Measurements from ENCODE around the gene CNTN1. TPM values are rescaled to one million over a fixed set of nuclear protein-coding genes. Genes with fewer than 3 reads are reported as not detected.

The CNTN1 gene
- total RNA-seq, 2 donors from 2014 or later, result not detected

DNA sequence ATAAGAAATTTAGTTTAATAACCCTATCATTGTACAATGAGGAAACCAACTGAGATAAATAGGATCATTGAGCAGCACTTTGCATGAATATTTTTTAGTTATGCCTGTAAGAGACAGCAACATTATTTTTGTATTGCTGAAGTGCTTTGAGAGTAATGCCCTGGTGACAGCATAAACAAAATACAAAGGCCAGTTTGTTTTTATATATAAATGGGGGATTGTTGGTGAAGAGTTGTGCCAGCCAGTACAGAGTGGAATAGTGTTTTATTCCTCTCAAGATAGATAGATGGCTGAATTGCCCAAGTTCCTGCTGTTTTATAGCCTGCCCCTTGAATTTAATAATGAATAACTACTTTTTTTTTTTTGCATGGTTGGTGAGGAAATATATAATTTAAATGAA, 101.8 kb downstream of the CNTN1 start:
- no peak overlapping the region for H3K27ac Mint-ChIP-seq
- H3K9me3 Mint-ChIP-seq, result peaks cover 3 to 7% of the 10 kb centered on the region in 2 donors
- no peaks in the 10 kb centered on the region for H3K36me3 Mint-ChIP-seq
- no peak for DNase-seq (ENCODE audit: low spot score in 2 of 2)
- ATAC-seq, result no peak

DNA sequence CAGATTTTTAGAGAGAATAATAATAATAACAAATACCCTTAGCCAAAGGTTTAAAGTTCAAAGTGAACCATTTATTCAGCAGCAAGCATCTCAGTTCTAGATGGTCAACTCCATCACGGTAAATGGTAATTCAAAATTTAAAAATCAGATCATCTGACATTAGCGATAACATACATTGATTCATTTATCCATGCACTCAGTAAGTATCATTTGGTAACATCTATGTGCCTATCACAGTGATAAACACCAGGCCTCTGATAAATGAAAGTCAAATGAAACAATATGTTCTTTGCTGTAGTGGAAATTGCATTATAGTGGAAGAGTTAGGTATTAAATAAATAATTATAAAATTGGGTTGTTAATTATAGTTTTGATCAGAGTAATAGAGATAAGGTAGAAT, 108.8 kb downstream of the CNTN1 start:
- H3K36me3 Mint-ChIP-seq, result no peaks in the 10 kb centered on the region
- DNase-seq (ENCODE audit: low spot score in 2 of 2) (no peak), ATAC-seq (no peak)
- peaks cover 6 to 16% of the 10 kb centered on the region in 2 donors for H3K9me3 Mint-ChIP-seq
- no peak overlapping the region for H3K27ac Mint-ChIP-seq

GRCh38 chr12:40801861-40802260, 109.6 kb downstream of the CNTN1 start:
- ATAC-seq (no peak), DNase-seq (ENCODE audit: low spot score in 2 of 2) (no peak)
- peaks cover 6 to 16% of the 10 kb centered on the region in 2 donors for H3K9me3 Mint-ChIP-seq
- no peaks in the 10 kb centered on the region for H3K36me3 Mint-ChIP-seq
- H3K27ac Mint-ChIP-seq, result no peak overlapping the region

GRCh38 chr12:40802656-40803055, 110.4 kb downstream of the CNTN1 start:
- ATAC-seq, result no peak
- H3K9me3 Mint-ChIP-seq, result peaks cover 6 to 16% of the 10 kb centered on the region in 2 donors
- no peaks in the 10 kb centered on the region for H3K36me3 Mint-ChIP-seq
- H3K27ac Mint-ChIP-seq, result no peak overlapping the region
- no peak for DNase-seq (ENCODE audit: low spot score in 2 of 2)

GRCh38 chr12:40819436-40820108, 127.3 kb downstream of the CNTN1 start:
- DNase-seq (ENCODE audit: low spot score in 2 of 2) (no peak), ATAC-seq (no peak)
- Mint-ChIP-seq H3K27ac (no peak overlapping the region), H3K36me3 (no peaks in the 10 kb centered on the region), H3K9me3 (peaks cover 17 to 34% of the 10 kb centered on the region in 2 donors)

DNA sequence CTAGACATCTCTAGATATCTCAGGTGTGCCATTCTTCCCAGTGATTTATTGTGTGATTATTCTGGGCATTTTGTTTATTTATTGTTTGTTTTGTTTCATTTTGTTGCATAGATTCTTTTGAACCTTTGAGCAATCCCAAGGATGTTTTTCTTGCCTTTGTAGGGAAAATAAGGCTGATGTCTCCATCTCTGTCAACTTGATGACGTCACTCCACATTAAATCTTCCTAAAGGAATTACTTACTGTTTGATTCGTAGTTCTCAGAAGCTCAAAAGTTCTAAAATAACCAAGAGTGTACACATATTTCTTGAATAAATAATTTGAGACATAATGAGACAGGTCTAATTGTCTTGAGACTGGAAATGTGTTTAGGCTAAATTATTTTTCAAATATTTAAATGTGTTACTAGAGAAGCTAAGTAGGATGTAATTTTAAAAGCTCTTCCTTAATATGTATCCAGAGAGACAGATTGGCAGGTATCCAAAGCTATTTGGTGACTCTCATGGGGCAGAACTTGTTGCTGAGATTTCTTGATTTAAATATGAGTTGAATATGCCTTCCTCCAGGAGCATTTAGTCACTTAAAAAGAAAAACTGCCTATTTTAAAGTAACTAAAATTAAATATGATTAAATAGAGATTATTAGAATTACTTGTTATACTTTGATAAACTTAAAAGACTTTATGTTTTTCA, 128.7 kb downstream of the CNTN1 start:
- DNase-seq (ENCODE audit: low spot score in 2 of 2) (no peak), ATAC-seq (no peak)
- peaks cover 17 to 35% of the 10 kb centered on the region in 2 donors for H3K9me3 Mint-ChIP-seq
- no peaks in the 10 kb centered on the region for H3K36me3 Mint-ChIP-seq
- H3K27ac Mint-ChIP-seq, result no peak overlapping the region

DNA sequence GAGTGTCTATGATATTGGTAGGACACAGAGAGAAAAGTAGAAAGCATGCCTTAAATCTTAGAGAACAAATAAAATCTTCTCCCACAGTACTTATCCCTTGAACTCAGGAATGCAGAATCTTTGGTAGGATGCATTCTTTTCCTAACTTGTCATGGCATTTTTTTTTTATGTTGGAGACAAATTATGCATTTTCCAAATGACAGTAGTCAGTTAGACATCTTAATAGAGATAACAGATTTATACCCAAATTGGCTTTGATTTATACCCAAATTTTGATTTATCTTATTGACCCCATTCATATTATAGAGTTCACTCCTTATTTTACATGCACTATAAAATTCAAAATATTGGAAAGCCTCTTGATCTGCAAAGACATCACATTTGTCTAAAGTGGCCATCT, 132.9 kb downstream of the CNTN1 start:
- DNase-seq (ENCODE audit: low spot score in 2 of 2) (no peak), ATAC-seq (no peak)
- Mint-ChIP-seq H3K27ac (no peak overlapping the region), H3K9me3 (peaks cover 0 to 8% of the 10 kb centered on the region in 2 donors), H3K36me3 (no peaks in the 10 kb centered on the region)

DNA sequence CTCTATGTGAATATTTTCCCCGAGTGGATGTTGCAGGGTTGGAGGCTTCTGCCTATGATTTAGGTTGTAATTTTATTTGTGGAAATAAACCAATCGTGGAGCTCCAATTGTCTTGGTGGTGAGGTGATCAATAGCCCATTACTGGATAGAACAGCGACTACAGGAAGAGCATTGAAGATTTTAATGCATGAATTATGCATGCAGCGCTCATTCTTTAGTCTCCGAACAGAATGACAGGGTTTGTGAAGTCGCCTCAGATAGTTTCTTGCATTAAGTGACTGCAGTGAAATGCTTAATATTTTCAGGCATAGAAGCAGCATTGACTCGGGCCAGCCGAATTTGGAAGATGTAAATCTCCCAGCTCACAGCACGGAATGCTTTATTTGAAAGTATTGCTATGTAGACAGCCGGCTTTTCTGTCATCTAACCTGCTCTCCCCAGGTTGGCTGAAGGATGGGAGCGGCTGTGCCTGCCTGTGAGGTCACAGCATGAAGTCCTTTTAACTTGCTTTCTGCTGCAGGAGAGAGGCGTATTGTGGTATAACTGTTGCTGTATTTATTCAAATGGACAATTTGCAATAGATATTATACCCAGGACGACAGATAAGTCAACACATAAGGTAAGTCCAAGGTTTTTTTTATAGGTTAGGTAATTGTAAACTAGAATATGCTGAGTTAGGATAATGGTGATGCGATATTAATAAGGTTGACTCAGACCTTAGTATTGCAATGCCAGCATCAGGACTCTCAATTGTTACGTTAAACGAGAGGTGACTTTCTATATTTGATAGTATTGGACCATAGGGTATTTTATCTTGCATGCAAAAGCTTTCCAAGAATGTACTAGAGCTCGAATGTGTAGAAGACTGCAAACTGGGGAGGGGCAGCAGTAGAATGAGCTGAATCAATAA, 135.7 kb downstream of the CNTN1 start:
- Mint-ChIP-seq H3K27ac (no peak overlapping the region), H3K36me3 (no peaks in the 10 kb centered on the region), H3K9me3 (peaks cover 0 to 7% of the 10 kb centered on the region in 2 donors)
- ATAC-seq (no peak), DNase-seq (ENCODE audit: low spot score in 2 of 2) (no peak)

- H3K36me3 Mint-ChIP-seq, result no peaks in the 10 kb centered on the region
- peaks cover 0 to 6% of the 10 kb centered on the region in 2 donors for H3K9me3 Mint-ChIP-seq
- ATAC-seq, result no peak
- DNase-seq (ENCODE audit: low spot score in 2 of 2), result no peak
- no peak overlapping the region for H3K27ac Mint-ChIP-seq
These were observed 136.4 kb downstream of the CNTN1 start for GRCh38 chr12:40828593-40828990.

DNA sequence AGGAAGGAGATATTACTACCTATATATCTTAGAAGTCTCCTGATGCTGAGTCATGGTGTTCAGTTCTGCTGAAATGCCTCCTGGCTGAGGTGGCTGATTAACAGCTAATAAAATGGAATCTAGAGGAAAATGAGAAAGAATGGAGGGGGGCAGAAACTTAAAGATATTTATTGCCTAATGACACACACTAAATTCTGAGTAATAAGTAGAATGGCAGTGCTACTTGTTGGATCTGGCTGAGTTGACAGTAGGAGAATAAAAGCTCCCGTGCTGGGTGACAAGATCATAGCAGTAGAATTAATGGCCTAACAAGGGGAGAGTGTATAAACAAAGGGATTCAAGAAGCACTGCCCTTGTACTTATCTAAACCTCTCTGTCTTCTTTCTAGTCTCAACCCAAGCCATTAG, 137.5 kb downstream of the CNTN1 start:
- Mint-ChIP-seq H3K9me3 (peaks cover 0 to 3% of the 10 kb centered on the region in 2 donors), H3K36me3 (no peaks in the 10 kb centered on the region), H3K27ac (no peak overlapping the region)
- ATAC-seq, result no peak
- no peak for DNase-seq (ENCODE audit: low spot score in 2 of 2)

DNA sequence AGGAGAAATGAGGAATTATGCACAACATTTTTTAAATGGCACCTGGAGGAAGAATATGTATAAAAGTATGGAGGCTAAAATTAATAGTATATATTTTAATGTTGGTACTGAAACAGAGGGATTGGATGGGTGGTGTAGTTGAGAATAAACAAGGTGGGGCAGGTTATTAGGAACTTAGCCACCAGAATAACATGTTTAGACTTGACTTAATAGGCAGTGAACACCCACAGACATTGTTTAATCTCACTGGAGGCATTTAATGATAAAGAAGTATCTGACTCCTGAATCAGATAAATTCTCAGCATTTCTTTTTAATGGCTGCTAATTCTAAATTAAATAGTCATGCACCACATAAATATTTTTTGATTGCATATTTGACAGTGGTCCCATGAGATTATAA, 139.7 kb downstream of the CNTN1 start:
- H3K27ac Mint-ChIP-seq, result no peak overlapping the region
- no peak for DNase-seq (ENCODE audit: low spot score in 2 of 2)
- ATAC-seq, result no peak
- no peaks in the 10 kb centered on the region for H3K36me3 Mint-ChIP-seq
- no peaks in the 10 kb centered on the region for H3K9me3 Mint-ChIP-seq

- no peak overlapping the region for H3K27ac Mint-ChIP-seq
- no peaks in the 10 kb centered on the region for H3K9me3 Mint-ChIP-seq
- no peak for DNase-seq (ENCODE audit: low spot score in 2 of 2)
- no peaks in the 10 kb centered on the region for H3K36me3 Mint-ChIP-seq
- ATAC-seq, result no peak
These were observed 140.4 kb downstream of the CNTN1 start for GRCh38 chr12:40832668-40833067.

DNA sequence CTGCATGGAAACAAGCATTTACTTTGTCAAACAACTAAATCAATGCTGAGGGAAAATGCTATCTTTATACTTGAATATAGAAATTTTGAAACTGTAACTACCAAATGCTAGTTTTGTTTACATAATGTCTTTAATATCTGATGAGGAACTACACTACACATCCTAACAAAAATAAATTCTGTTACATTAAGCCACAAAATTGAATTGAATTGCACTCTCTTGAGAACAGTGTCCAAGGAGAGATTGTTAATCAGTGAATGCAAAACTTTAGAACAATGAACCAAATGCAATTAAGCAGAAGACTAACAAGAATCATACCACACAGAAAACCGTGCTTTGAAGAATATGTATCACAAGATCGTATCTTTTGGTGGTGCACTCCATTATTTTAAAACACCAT, 141.6 kb downstream of the CNTN1 start:
- H3K36me3 Mint-ChIP-seq, result no peaks in the 10 kb centered on the region
- DNase-seq (ENCODE audit: low spot score in 2 of 2), result no peak
- no peak for ATAC-seq
- no peak overlapping the region for H3K27ac Mint-ChIP-seq
- peaks cover 0 to 7% of the 10 kb centered on the region in 2 donors for H3K9me3 Mint-ChIP-seq

- Mint-ChIP-seq H3K27ac (no peak overlapping the region), H3K36me3 (no peaks in the 10 kb centered on the region), H3K9me3 (peaks cover under 1 to 7% of the 10 kb centered on the region in 2 donors)
- DNase-seq (ENCODE audit: low spot score in 2 of 2), result no peak
- no peak for ATAC-seq
These were observed 142.1 kb downstream of the CNTN1 start for GRCh38 chr12:40834321-40834720.

DNA sequence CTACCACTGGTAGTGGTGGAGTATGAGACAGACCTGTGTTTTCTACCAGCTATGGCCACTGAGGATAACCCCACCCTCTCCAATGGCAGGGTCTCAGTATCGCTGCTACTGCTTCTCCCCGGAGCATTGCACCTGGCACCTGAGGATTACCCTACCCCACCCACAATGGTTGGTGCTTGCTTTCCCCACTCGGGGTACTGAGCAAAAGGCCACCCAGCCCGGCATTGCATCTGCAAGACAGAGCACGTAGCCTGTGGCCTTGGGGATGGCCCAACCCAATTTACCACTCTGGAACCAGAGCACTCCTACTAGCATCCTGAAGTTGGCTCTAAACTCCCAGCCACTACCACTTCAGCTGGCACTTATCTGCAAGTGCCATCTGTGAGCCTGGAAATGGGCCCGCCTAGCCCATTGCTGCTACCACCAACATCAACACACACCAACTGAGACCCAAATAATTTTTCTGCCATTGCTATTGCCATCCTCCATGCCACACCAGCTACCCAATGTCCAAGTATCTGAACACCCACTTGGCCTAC, 145.7 kb downstream of the CNTN1 start:
- H3K27ac Mint-ChIP-seq, result no peak overlapping the region

GRCh38 chr12:40843495-40843894, 151.3 kb downstream of the CNTN1 start:
- DNase-seq (ENCODE audit: low spot score in 2 of 2) (no peak), ATAC-seq (no peak)
- no peaks in the 10 kb centered on the region for H3K36me3 Mint-ChIP-seq
- no peak overlapping the region for H3K27ac Mint-ChIP-seq
- H3K9me3 Mint-ChIP-seq, result peaks cover 5 to 9% of the 10 kb centered on the region in 2 donors

More for the DNA sequence above, 145.7 kb downstream of the CNTN1 start:
- DNase-seq (ENCODE audit: low spot score in 2 of 2) (no peak), ATAC-seq (no peak)
- Mint-ChIP-seq H3K36me3 (no peaks in the 10 kb centered on the region), H3K9me3 (peaks cover 9 to 10% of the 10 kb centered on the region in 2 donors)

DNA sequence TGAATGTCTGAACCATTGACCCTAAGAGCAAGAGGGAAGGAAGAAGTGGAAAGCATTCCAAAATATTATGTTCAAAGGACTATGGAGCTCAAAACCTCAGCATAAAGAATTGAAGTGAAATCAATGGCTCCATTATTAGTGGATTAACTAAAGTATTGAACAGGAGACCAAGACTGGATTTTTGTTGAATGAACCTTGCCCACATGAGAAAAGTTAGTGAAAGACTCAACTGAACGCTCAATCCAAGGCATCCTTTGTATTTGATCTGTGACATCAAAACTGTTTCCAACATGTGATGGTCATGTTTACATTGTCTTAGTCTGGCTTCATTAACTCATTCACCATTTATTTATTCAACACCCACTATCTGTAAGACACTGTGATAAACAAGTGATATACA, 161.0 kb downstream of the CNTN1 start:
- no peaks in the 10 kb centered on the region for H3K36me3 Mint-ChIP-seq
- no peak for ATAC-seq
- no peak for DNase-seq (ENCODE audit: low spot score in 2 of 2)
- no peak overlapping the region for H3K27ac Mint-ChIP-seq
- peaks cover 4 to 7% of the 10 kb centered on the region in 2 donors for H3K9me3 Mint-ChIP-seq

All from activated naive CD4-positive, alpha-beta T cell treated with anti-CD3 and anti-CD28 coated beads, Interleukin-2, amount 50 U/mL, for 72 hours (primary cell).